Activated CD8-positive, alpha-beta memory T cell treated with anti-CD3 and anti-CD28 coated beads, Interleukin-2, amount 50 U/mL, for 24 hours (primary cell): ENCODE results near the gene ANKEF1.
"Not testable (repeated sequence)": the region's sequence is repeated elsewhere in the genome, so short reads cannot be mapped to it uniquely, and the experiment has no call there.

Experiments
- DNase-seq: peaks from one replicate; pipeline ENCODE4 v3.0.0-alpha.2; 2020; ENCODE audit errors: extremely low read depth

ANKEF1 gene

GRCh38 chr20:10034717-10035571 is at the start of gene ANKEF1:
Gene ANKEF1, plus strand, starts transcription at chr20:10034987. Its CDS starts 3,315 bp downstream, at chr20:10038302.
- peak; percentile 30 for DNase-seq

GRCh38 chr20:9985281-9985680 is 49.5 kb upstream of the ANKEF1 start:
- DNase-seq: no peak

DNA sequence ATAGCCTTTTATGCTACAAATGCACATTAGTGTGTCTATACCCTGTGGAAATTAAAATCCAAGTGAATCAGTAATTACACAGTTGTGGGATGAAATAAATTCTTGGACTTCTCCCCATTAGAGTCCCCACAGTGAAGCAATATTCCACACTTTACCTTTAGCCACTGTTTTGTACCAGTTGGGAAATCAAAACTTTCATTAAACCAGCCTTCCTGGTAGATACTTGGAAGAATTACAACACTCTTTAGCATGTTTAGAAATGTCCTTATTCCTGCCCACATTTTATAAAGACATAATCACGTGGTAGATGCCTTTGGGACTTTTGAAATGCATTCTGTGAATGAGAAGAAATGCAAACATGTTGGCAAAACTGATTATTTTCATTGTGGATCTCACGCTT is 49.0 kb upstream of the ANKEF1 start:
- no peak for DNase-seq

DNA sequence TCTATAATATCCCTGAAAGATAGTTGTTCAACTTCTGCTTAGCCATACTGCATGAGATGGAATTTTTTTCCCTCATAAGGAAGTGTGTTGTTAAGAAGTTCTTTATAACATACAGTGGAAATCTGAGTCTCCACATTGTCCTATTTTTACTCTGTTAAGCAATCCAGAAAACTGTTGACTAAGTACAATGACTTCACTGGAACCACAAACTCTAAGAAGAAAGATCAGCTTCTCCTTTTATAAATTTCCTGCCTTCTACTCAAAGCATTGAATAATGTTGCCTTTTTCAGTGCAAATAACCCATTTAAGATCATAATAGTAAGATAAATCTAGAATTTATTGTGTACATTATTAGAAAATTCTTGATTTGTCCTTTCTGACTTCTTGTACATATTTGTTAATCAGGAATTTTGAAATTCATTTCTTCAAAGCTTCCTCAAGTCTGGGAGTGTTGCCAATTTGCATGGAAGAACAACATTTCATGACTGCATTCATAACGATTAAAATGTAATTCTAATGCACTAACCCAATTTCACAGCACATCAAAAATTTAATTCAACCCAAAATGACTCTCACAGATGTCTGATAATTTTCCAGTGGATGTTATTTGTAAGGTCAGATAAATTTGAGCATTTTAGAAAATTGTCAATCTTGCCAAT is 45.6 kb upstream of the ANKEF1 start:
- no peak for DNase-seq

GRCh38 chr20:9993137-9993536 is 41.6 kb upstream of the ANKEF1 start:
- no peak for DNase-seq

- DNase-seq: no peak
These were observed 40.1 kb upstream of the ANKEF1 start for GRCh38 chr20:9994676-9995075.

DNA sequence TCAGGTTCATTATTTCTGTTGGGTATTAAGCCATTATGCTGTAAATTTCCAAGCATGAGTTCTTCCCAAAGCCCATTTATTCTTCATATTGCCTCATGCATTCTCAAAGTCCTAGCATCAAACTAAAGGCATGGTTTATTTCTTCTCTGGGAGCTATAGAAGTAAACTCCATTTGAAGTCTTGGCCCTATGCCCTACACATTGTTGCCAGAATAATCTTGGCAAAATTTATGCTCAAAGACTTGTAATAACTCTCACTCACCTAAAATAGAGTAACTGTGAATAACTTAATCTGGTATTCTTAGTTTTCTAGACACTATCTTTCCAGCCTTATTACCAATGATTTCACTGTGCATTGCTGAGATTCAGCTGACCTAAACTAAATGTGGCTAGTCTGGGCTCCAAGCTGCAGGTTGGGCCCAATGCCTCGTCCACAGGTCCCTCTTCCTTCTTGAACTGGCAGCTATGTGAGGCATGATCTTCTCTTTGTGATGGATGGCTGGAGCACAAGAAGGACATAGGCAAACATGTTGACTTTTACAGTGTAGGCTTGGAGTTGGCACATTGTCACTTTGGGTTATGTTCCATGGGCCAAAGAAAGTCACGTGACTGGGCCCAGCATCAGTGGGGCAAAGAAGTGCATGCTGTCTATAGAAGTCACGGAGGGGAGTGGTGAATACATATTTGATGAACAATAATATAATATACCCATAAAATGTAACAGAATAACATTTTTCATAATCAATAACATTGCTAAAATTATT is 39.1 kb upstream of the ANKEF1 start:
- no peak for DNase-seq

DNA sequence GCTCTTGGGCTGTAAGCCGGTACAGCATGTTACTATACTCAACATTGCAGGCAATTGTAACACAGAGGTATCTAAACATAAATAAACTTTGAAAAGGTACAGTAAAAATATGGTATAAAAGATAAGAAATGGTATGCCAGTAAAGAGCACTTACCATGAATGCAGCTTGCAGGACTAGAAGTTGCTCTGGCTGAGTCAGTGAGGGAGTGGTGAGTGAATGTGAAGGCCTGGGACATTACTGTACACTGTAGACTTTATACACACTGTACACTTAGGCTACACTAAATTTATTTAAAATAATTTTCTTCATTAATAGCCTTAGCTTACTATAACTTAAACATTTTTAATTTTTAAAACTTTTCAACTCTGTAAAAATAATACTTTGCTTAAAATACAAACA is 37.8 kb upstream of the ANKEF1 start:
- DNase-seq: no peak

- no peak for DNase-seq
These were observed 35.1 kb upstream of the ANKEF1 start for GRCh38 chr20:9999645-10000044.

DNA sequence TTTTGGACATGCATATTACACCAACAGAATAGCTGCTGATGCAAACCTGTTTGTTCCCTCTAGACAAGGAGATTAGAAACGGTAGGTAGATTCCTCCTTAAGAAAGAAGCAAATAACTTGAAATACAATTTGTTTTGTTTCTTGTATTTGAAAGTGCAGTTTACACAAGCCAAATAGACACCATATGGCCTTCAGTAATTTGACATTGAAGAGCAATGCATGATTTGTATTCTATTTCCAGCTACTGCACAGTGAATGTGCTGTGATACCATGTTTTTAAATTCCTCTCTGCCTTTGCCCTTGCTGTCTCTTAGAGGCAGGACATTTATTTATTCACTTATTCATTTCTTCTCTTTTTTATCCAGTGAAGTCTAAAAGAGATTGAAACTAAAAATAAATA is 31.9 kb upstream of the ANKEF1 start:
- DNase-seq: no peak

- no peak for DNase-seq
These were observed 29.9 kb upstream of the ANKEF1 start for GRCh38 chr20:10004900-10005299.

DNA sequence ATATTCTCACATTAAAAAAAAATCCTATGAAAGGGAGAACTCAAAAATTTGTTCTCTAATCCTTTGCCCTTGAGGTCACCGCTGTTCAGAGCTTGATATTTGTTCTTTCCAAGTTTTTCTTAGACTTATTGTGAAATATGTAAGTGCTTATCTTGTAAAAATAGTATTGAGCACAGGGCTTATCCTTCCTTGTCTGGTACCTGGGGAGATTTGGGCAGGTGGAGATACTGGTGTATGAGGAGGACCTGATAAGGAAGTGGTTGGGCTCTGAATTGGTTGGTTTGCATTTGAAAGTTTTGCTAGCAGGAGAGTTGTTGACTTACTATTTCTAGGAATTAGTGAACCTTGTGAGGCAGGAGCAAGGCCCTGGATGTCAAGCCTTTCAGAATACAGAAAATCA is 28.9 kb upstream of the ANKEF1 start:
- DNase-seq: no peak

GRCh38 chr20:10006447-10007090 is 28.2 kb upstream of the ANKEF1 start:
- no peak for DNase-seq

GRCh38 chr20:10007158-10007557 is 27.6 kb upstream of the ANKEF1 start:
- no peak for DNase-seq

DNA sequence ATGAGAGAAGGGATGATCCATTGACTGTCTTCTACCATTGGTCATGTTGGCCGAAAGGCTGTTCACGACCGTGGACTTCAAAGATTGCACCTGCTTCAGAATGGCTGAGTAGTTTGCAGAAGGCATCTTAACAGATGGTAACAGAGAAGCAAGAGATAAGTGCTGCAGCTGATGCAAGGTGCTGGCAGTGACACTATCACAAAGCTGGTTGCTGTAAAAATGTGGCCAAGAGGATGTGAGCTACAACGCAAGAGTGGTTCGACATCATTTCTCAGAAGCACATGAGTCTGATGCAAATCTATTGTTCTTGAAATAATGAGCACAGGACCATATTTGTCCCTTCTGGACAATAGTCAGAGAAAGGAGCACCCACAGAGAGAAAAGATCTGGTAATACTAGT is 27.0 kb upstream of the ANKEF1 start:
- DNase-seq: no peak

GRCh38 chr20:10012464-10012863 is 22.3 kb upstream of the ANKEF1 start:
- no peak for DNase-seq

GRCh38 chr20:10014431-10014830 is 20.4 kb upstream of the ANKEF1 start:
- DNase-seq: no peak

- DNase-seq: no peak
These were observed 13.8 kb upstream of the ANKEF1 start for GRCh38 chr20:10020937-10021336.

DNA sequence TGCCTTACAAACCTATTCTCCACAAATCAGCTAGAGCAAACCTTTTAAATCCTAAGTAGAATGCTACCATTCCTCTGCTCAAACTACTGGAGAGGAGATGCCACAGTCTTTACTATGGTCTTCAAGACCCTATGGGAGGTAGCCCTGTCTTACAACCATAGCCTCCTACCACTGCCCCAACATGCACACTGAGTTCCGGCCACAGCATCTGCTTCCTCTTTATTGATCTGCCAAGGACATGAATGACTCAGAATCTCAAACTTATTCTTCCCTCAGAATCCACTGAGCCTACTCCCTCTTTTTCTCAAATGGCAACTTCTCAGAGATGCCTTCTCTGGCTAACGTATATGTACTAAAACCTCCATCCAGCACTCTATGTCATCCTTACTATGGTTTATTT is 12.2 kb upstream of the ANKEF1 start:
- DNase-seq: no peak

- no peak for DNase-seq
These were observed 10.9 kb upstream of the ANKEF1 start for GRCh38 chr20:10023911-10024310.

DNA sequence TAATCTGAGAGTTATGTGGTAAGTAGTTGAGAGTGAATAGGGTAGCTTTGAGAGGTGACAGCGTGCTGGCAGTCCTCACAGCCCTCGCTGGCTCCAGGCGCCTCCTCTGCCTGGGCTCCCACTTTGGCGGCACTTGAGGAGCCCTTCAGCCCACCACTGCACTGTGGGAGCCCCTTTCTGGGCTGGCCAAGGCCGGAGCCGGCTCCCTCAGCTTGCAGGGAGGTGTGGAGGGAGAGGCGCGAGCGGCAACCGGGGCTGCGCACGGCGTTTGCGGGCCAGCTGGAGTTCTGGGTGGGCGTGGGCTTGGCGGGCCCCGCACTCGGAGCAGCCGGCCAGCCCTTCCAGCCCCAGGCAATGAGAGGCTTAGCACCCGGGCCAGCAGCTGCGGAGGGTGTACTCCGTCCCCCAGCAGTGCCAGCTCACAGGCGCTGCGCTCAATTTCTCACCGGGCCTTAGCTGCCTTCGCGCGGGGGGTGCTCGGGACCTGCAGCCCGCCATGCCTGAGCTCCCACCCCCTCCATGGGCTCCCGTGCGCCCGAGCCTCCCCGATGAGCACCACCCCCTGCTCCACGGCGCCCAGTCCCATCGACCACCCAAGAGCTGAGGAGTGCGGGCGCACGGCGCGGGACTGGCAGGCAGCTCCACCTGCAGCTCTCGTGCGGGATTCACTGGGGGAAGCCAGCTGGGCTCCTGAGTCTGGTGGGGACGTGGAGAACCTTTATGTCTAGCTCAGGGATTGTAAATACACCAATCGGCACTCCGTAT is 3.2 kb upstream of the ANKEF1 start:
- DNase-seq: not testable (repeated sequence)
